ENCODE results near the gene MPP2.
"Not testable (repeated sequence)": the region's sequence is repeated elsewhere in the genome, so short reads cannot be mapped to it uniquely, and the experiment has no call there.

MPP2 gene

GRCh38 chr17:43932357-43932756 is 25.0 kb upstream of the MPP2 start:
- intact Hi-C loops (cut with DNase I) = no loop called here
- peak in 1 of 10 donors; percentile 70 for DNase-seq

GRCh38 chr17:43931062-43931571 is 23.8 kb upstream of the MPP2 start:
- DNase-seq = peak in 2 of 10 donors; percentile 15 to 24
- intact Hi-C loops (cut with DNase I) = no loop called here

- DNase-seq = no peak
- intact Hi-C loops (cut with DNase I) = no loop called here
Observed at GRCh38 chr17:43928609-43929008, 21.3 kb upstream of the MPP2 start.

- DNase-seq = peak in 1 of 10 donors; percentile 4
- intact Hi-C loops (cut with DNase I) = not testable (repeated sequence)
Observed at GRCh38 chr17:43927929-43928328, 20.6 kb upstream of the MPP2 start.

- intact Hi-C loops (cut with DNase I) = no loop called here
- DNase-seq = peak in 2 of 10 donors; percentile 56 to 73
Observed at GRCh38 chr17:43927060-43927864, 19.9 kb upstream of the MPP2 start.

GRCh38 chr17:43924558-43924957 is 17.2 kb upstream of the MPP2 start:
- DNase-seq = peak in 1 of 10 donors; percentile 6
- intact Hi-C loops (cut with DNase I) = no loop called here

GRCh38 chr17:43920500-43921095 is 13.3 kb upstream of the MPP2 start:
- intact Hi-C loops (cut with DNase I) = no loop called here

GRCh38 chr17:43918026-43918389 is 10.7 kb upstream of the MPP2 start:
- no peak for DNase-seq
- intact Hi-C loops (cut with DNase I) = no loop called here

More at GRCh38 chr17:43920500-43921095, 13.3 kb upstream of the MPP2 start:
- peak in 1 of 10 donors; percentile 58 for DNase-seq

- intact Hi-C loops (cut with DNase I) = no loop called here
- peak in 7 of 10 donors; percentile 47 to 93 (median 68) for DNase-seq
Observed at GRCh38 chr17:43917348-43918025, 10.2 kb upstream of the MPP2 start.

GRCh38 chr17:43917016-43917347 is 9.6 kb upstream of the MPP2 start:
- intact Hi-C loops (cut with DNase I) = no loop called here
- no peak for DNase-seq

- DNase-seq = no peak
- intact Hi-C loops (cut with DNase I) = no loop called here
Observed at GRCh38 chr17:43916385-43916784, 9.0 kb upstream of the MPP2 start.

- intact Hi-C loops (cut with DNase I) = no loop called here
- peak in 1 of 10 donors; percentile 6 for DNase-seq
Observed at GRCh38 chr17:43915559-43915958, 8.2 kb upstream of the MPP2 start.

- intact Hi-C loops (cut with DNase I) = no loop called here
- DNase-seq = peak in 1 of 10 donors; percentile 3
Observed at GRCh38 chr17:43914451-43914850, 7.1 kb upstream of the MPP2 start.

- intact Hi-C loops (cut with DNase I) = no loop called here
- peak in 1 of 10 donors; percentile 71 for DNase-seq
Observed at GRCh38 chr17:43913584-43913983, 6.2 kb upstream of the MPP2 start.

- peak in 1 of 10 donors; percentile 1 for DNase-seq
- intact Hi-C loops (cut with DNase I) = no loop called here
Observed at GRCh38 chr17:43912635-43913304, 5.4 kb upstream of the MPP2 start.

- DNase-seq = peak in 1 of 10 donors; percentile 52
- intact Hi-C loops (cut with DNase I) = no loop called here
Observed at GRCh38 chr17:43911904-43912303, 4.6 kb upstream of the MPP2 start.

- peak in 1 of 10 donors; percentile 34 for DNase-seq
- intact Hi-C loops (cut with DNase I) = no loop called here
Observed at GRCh38 chr17:43909537-43910231, 2.3 kb upstream of the MPP2 start.

GRCh38 chr17:43907998-43908721 is 824 bp upstream of the MPP2 start:
- intact Hi-C loops (cut with DNase I) = no loop called here

GRCh38 chr17:43906951-43907424 is 348 bp downstream of the MPP2 start:
- intact Hi-C loops (cut with DNase I) = no loop called here
- DNase-seq = peak in 4 of 10 donors; percentile 16 to 88 (median 60)

More at GRCh38 chr17:43907998-43908721, 824 bp upstream of the MPP2 start:
- DNase-seq = peak; percentile 81 to 98 (median 84)

Data from posterior cingulate gyrus (tissue), 11 donors.